GM12892 (cell line): ENCODE data around the gene H6PD.

Source experiments
- DNase-seq: peaks from one replicate; pipeline ENCODE4 v3.0.0; 2011; ENCODE audit not compliant: insufficient read length
- FAIRE-seq: peaks from 2 replicates; lab custom pipeline; 2011; peaks lifted over from hg19 to GRCh38; lab: Jason Lieb, UNC
- POLR2A ChIP-seq: IDR thresholded peaks from 2 replicates; pipeline ENCODE4 v1.6.1; 2011; ENCODE audit warnings: low read depth, low read length, control low read depth
- POLR2AphosphoS5 ChIP-seq: IDR thresholded peaks from 2 replicates; pipeline ENCODE4 v1.6.1; 2011; ENCODE audit warnings: low read depth, low read length, control low read depth
- TAF1 ChIP-seq: IDR thresholded peaks from 2 replicates; pipeline ENCODE4 v1.6.1; 2011; ENCODE audit warnings: low read depth, mild to moderate bottlenecking, control low read depth, low read length, borderline replicate concordance

Gene H6PD

DNA sequence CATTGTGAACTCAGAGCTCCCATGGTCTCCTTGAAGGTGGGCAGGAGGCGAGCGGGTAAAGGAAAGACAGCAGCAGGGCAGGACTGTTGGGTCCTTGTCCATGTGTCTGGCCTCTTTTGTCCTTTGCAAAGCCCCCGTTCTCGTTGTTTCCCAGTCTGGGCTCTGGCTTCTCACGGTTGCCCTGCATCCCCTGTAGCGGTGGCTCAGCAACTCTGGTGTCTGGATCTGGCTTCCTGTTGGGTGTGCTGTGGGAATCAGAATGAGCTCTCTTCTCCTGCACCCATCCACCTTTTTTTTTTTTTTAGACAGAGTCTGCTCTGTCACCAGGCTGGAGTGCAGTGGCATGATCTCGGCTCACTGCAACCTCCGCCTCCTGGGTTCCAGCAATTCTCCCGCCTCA, 11.1 kb downstream of the H6PD start:
- FAIRE-seq (no peak), DNase-seq (no peak)
- no peak for TF ChIP-seq POLR2AphosphoS5
- no peak for TF ChIP-seq TAF1
- TF ChIP-seq POLR2A = no peak

DNA sequence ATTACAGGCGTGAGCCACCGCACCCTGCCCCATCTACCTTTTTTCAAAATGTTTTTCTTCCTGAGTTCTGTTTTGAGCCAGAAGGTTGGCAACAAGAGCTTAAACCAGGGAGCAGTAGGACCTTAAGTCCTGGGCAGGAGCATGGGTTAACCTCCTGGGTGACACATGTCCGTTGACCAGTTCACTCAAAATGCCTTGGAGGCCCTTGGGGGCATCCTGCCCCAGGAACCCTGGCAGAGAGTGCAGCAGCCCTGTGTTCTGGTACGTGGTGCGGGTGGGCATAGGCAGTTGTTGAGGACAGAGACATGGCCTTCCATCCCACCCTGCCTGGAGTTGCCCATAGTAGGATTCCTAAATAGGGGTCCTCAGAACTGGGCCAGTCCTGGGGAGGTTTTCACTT, 11.6 kb downstream of the H6PD start:
- FAIRE-seq (no peak), DNase-seq (no peak)
- TF ChIP-seq POLR2A = no peak
- no peak for TF ChIP-seq TAF1
- TF ChIP-seq POLR2AphosphoS5 = no peak

DNA sequence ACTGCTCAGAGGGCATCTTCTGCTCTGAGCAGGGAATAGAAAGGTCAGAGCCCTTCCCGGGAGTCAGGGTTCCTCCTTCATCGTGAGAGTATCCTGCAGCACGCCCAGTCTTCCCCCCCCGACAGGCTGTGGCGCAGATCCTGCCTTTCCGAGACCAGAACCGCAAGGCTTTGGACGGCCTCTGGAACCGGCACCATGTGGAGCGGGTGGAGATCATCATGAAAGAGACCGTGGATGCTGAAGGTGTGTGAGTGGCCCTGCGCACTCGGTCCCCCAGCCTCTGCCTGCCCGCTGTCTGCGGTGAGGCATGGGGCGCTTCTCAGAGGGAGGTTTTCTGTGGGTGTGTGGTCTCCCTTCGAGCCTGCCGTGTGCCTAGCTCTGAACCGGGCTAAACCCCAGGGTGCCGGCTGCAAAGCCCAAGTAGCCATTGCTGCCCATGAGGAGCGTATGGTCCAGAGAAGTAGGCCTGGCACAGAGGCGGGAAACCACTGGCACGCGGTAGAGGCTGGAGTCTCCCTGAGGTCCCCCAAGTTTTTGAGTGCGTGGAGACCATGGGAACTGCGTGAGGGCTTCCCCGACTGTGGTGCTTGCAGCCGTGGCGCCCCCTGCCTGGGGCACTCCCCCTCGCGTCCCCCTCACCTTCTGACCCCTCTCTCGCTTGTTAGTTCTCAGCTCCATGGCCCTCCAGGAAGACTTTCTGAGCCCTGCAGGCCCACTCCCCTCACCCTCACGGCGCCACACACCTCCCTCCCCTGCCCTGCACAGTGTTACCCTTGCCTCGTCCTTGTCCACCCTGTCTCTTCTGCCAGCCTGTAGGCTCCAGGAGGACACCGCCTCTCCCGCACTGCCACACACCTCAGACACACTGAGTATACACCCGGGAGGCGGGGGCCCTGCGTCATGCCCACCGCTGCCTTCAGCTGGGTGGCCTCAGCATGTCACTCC, 12.5 kb downstream of the H6PD start:
- no peak for FAIRE-seq
- DNase-seq = no peak
- TF ChIP-seq POLR2AphosphoS5 (no peak), POLR2A (no peak), TAF1 (no peak)

DNA sequence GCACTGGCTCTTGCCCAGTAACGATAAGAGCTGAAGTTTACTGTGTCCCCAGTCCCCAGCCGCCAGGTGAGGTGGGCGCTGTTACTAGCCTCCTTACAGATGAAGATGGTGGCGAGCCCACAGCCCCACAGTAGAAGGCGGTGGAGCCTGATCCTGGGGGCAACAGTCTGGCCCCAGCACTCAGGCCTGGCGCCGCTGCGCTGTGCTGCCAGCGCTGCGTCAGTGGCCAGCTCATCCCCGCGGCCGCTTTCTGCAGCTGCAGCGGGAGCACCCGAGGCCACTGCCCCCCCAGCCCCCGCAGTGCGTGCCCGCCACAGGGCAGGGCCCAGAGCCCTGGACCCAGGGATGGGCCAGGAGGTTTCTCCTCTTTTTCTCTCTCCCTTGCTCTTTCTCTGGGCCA, 13.3 kb downstream of the H6PD start:
- FAIRE-seq (no peak), DNase-seq (no peak)
- TF ChIP-seq POLR2AphosphoS5 (no peak), TAF1 (no peak), POLR2A (no peak)

DNA sequence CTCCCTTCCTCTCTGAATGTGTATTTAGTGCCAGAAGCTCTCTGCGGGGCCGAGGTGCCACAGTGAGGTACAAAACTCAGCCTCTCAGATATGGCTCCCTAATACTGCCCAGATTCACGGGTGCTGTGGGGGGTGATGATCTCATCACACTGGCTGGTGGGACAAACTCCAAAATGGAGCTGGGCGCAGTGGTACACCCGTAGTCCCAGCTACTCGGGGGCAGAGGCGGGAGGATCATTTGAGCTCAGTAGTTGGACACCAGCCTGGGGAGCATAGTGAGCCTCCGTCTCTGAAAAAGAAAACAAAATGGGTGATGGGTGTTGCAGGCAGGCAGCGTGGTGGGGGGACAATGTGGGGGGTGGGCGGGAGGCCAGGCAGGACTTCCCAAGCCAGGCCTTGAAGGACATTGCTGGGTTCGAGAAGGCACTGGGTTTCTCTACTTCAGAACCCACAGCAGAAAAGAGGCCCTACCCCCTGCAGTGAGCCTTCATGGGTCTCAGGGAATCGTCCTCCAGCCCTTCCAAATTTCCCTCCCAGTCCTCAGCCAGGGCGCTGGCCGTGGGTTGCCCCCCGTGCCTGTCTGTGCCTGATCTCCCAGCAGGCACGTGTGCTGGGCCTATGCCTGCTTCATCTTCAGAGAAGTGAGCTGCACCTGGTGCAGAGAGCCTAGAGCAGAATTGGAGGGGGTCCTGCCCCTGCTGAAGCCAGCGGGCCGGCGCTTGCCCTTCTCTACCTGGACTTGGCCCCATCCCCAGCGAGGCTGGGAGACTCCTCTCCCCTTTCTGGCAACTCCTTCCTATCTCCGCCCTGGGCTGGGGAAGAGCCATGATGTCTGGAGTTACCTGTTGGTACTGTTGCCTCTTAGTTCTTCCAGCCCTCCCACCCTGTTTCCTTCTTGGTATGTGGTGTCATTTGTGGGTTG, 14.0 kb downstream of the H6PD start:
- DNase-seq (no peak), FAIRE-seq (no peak)
- TF ChIP-seq POLR2A = no peak
- no peak for TF ChIP-seq POLR2AphosphoS5
- TF ChIP-seq TAF1 = no peak

DNA sequence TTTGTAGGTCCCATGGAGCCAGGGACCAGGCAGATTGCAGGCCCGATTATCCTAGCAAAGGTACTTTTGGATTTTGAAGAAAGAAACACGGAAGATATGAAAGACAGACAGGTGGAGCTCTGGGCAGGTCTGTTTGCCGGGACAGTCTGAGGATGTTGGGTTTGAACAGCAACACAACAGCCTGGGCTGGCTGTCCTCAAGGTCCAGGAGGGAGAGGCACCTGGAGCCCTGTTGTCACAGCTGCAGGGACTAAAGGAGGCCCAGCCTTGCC, 14.6 kb downstream of the H6PD start:
- no peak for FAIRE-seq
- TF ChIP-seq POLR2AphosphoS5 (no peak), POLR2A (no peak), TAF1 (no peak)
- no peak for DNase-seq

DNA sequence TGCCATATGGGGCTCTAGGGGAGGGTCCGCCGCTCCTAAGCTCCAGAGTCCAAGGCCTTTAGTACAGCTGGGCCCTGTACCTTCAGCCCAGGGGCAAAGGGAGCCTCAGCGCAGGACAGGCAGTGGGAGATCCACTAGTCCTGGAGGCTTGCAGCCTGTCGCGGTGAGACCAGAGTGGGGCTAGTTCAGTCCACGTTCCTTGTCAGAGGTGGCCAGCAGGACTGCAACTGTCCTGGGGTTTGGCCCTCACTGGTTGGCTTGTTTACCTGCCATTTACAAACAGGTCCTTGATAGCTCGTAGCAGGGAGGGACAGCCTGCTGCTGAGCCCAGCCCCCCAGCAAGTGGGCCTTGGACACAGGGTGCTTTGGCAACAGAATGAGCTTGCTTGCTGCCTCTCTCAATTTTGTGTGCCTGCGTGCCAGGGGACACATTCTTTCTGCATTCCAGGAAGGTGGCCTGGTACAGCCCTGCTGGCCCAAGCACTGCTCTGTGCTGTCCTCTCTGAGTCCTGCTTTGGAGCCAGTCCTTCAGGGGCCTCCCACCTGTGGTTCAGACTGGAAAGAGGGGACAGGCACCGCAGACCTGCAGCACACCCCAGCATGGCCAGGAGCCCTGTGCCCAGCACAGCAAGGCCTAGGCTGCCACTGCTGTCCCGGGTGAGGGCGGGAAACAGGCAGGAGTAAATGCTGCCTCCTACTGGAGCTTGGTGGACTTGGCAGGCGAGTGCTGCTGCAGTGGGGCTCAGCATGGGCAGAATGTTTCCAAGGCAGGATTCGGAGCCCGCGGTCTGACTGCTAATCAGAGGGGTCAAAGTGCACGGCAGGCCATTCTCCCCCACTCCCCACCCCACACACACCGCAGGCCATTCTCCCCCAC, 15.2 kb downstream of the H6PD start:
- FAIRE-seq = peak; percentile 73
- TF ChIP-seq POLR2AphosphoS5 (no peak), TAF1 (no peak)
- peak; percentile 61 for DNase-seq

DNA sequence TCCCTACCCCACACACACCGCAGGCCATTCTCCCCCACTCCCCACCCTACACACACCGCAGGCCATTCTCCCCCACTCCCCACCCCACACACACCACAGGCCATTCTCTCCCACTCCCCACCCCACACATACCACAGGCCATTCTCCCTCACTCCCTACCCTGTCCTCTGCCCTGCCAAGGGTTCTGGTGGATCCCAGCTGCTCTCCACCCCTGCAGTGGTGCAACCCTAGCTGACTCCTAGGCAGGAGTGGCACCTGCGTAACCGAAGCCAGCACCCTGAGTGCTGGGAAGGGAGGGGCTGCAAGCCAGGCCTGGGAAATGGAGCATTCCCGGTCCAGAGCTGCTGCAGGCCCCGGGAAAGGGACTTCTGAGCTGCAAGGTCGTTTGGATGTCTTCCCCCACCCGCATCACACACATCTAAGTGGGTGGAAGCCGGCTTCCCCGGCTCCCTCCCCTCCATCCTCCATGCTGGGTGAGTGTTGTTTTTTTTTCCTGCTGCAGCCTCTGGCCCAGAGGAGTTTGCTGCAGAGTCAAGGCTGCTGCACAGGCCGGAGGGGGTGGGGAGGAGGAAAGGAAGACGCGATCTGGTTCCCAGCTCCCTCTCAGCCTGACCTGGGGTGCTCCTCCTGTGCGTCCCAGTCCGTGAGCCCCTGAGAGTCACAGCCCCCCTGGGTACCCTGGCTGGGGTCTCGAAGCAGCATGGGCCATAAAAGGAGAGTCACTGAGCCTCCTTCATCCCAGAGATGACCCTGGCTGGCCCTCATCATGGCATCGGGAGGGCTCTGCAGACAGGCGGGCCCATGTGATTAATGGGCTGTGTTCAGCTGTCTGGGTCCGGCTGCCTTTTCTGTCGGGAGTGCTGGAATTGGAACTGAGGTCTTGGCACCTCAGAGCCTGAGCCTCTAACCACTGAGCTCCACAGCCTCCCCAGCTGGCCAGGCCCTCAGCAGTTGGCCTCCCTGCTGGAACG, 16.1 kb downstream of the H6PD start:
- no peak for TF ChIP-seq TAF1
- TF ChIP-seq POLR2AphosphoS5 = no peak
- TF ChIP-seq POLR2A = no peak
- no peak for FAIRE-seq

DNA sequence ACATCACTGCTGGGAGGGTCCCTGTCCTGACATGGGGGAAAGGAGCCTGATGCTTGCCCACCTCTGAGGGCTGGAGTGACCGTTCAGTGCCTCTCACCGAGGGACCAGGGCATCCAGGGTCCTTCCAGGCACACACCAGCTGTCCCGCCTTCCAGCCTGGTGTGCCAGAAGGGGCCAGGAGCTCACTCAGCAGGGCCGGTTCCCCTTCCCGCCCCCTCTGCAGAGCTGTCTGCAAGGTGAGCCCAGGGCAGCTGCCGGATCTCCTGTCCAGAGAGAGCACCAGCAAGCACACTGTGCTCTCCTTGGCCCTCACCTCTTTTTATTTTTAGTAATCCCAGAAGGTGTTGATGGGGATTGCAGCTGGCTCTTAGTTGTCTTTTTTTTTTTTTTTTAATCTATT, 16.9 kb downstream of the H6PD start:
- no peak for DNase-seq
- no peak for FAIRE-seq
- no peak for TF ChIP-seq TAF1
- TF ChIP-seq POLR2A = no peak
- no peak for TF ChIP-seq POLR2AphosphoS5

More for the DNA sequence above, 16.1 kb downstream of the H6PD start:
- no peak for DNase-seq

DNA sequence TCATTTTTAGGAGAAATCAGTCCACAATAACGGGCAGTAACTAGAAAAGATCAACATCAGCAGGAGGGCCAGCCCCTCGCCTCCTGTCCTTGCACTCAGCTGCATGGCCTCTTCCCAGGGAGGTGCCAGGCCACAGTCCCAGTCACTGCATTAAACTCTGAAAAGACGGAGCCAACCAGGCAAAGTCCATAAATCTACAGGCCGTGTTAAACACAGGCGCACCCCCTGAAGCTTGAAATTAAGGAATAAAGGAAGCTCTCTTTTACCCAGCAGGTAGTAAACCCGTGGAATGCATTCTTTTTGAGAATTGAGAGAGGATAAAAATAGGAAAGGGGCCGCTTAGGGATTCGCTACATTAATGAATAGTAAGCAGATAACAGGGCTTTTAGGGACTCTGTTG, 18.4 kb downstream of the H6PD start:
- DNase-seq (no peak), FAIRE-seq (no peak)
- no peak for TF ChIP-seq POLR2AphosphoS5
- TF ChIP-seq TAF1 = no peak
- no peak for TF ChIP-seq POLR2A
